CD4-positive, alpha-beta T cell treated with Interleukin-6 at 100 ng/mL for 8 hours (primary cell): Measurements from ENCODE around the gene KCNH5.

Experiments
- DNase-seq: peaks from one replicate; pipeline ENCODE4 v3.0.0-alpha.2; 2020; ENCODE audit warnings: mixed read lengths, low spot score

KCNH5 gene

GRCh38 chr14:62674563-62675237 is 370.6 kb downstream of the KCNH5 start:
- no peak for DNase-seq

GRCh38 chr14:62673014-62673755 is 372.1 kb downstream of the KCNH5 start:
- no peak for DNase-seq

- no peak for DNase-seq
Measured at GRCh38 chr14:62670526-62670925, 374.7 kb downstream of the KCNH5 start.

GRCh38 chr14:62667421-62667914 is 377.8 kb downstream of the KCNH5 start:
- DNase-seq = no peak

- no peak for DNase-seq
Measured at GRCh38 chr14:62665286-62665685, 380.0 kb downstream of the KCNH5 start.

- DNase-seq = no peak
Measured at GRCh38 chr14:62663456-62663821, 381.8 kb downstream of the KCNH5 start.

GRCh38 chr14:62662811-62663455 is 382.3 kb downstream of the KCNH5 start:
- DNase-seq = no peak

GRCh38 chr14:62661818-62662217 is 383.4 kb downstream of the KCNH5 start:
- no peak for DNase-seq

- DNase-seq = no peak
Measured at GRCh38 chr14:62658631-62659030, 386.6 kb downstream of the KCNH5 start.

- DNase-seq = no peak
Measured at GRCh38 chr14:62657376-62657775, 387.9 kb downstream of the KCNH5 start.

GRCh38 chr14:62655166-62655565 is 390.1 kb downstream of the KCNH5 start:
- DNase-seq = no peak

GRCh38 chr14:62654641-62655040 is 390.6 kb downstream of the KCNH5 start:
- DNase-seq = no peak
